CD4-positive, alpha-beta T cell treated with Interferon alpha-2 for 1 hour (primary cell): ENCODE measurements around the gene CIB4.

Experiments
- DNase-seq, 2 donors: peaks; one replicate each; pipeline ENCODE4 v3.0.0-alpha.2; 2020 to 2022

CIB4 gene

DNA sequence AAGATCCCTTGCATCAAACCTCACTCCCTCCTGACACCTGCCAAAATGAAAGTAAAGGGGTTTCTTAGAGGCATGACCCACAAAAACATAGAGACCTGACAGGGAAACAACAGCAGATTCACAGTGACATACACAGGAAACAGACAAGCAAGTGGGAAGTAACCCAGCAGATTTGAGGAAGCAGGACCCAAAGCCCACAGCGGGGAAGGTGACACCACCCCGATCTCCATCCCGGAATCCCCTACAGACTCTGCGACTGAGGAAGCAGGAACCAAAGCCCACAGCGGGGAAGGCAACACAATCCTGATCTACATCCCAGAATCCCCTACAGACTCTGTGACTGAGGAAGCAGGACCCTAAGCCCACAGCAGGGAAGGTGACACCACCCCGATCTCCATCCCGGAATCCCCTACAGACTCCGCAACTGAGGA lies 21.6 kb downstream of the CIB4 start:
- no peak for DNase-seq

DNA sequence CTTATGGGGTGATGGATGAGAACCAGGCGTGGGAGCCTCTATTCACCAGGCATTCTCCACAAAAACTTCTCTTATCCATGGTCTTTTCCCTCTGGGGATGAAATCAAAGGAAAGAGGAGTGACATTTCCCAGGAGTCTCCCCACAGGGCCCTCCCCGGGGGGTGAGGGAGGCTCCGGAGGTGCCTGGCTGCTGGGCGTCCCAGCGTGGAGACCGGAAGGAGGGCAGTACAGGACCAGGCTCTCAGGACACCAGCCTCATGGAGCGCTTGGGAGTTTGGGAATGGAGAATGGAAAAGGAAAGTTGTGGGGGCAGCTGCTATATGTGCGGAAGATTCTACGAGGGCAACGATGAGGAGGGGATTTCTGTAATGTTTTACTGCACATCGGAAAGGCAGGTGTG lies 22.1 kb downstream of the CIB4 start:
- no peak for DNase-seq

DNA sequence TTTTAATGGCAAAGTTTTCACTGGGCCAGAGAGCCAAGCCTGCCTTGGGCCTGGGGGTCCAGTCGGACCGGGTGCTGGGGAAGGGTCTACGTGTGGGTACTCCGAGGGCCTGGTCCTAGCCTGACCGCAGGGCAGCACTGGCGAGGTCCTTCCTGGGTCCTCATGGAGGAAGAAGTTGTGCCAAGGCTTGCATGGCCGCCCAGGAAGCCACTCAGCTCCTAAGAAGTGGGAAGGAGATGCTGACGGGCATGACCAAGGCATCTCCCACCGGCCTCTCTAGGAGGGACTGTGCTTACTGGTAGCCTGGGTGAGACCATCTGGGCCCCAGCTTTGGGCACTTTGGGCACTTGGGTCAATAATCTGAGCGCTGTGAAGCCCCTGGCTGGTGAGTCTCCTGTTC lies 22.6 kb downstream of the CIB4 start:
- no peak for DNase-seq

DNA sequence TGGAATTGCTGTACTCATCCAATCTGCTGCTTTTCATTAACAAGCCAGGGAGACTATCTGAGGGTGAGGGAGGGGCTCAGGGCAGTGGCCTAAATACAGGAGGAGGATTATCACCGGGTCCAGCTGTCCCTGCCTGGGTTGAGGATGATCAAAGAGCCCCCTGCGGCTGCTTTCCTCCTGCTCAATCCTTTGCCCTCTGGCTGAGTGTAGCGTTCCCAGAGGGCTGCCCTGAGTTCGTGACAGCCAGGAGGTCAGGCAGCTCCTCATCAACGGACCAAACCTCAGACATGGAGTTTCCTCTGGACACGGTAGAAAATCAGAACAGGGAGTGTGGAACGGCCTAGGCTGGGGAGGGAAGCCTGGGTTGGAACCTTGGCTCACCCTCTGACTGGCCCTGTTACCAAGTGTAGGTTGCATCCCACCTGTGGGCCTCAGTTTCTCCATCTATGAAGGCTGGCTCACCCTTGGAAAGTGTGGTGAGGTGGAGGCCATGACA lies 23.5 kb downstream of the CIB4 start:
- DNase-seq, result no peak

DNA sequence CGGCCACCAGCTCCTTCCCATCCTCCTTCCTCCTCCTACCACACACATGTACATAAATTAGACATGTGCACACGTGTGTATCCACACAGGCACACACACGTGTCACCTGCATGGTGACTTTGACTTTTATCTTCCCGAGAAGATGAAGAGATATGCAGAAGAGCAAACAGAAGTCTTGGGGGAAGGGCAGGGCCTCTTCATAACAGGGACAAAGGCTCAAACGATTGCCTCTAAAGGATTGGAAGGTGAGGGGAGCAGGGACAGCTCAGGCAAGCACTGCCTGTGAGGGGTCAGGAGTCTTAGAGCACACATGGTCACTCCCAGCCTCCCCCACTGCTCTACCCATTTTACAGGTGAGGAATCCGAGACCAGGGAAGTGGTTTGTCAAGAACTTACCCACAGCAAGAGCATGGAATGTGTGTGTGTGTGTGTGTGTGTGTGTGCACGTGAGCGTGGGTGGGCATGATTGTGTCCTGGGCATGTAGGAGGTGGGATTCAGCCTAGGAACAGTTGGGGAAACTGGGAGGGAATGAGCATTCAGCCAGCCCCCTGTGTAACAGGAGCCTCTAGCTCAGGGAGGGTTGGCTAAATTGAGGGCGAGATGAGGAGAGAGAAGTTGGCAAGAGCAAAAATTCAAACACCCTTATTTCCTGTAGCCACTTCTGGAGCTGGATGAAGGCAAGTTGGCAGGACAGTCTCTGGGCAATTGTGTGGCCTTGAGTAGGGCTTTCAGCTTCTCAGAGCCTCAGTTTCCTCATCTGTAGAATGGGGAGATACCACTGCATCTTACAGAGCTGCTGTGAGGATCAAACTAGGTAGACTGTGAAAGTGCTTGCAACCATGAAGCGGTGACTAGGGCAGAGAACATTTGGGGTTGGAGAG lies 24.2 kb downstream of the CIB4 start:
- no peak for DNase-seq

DNA sequence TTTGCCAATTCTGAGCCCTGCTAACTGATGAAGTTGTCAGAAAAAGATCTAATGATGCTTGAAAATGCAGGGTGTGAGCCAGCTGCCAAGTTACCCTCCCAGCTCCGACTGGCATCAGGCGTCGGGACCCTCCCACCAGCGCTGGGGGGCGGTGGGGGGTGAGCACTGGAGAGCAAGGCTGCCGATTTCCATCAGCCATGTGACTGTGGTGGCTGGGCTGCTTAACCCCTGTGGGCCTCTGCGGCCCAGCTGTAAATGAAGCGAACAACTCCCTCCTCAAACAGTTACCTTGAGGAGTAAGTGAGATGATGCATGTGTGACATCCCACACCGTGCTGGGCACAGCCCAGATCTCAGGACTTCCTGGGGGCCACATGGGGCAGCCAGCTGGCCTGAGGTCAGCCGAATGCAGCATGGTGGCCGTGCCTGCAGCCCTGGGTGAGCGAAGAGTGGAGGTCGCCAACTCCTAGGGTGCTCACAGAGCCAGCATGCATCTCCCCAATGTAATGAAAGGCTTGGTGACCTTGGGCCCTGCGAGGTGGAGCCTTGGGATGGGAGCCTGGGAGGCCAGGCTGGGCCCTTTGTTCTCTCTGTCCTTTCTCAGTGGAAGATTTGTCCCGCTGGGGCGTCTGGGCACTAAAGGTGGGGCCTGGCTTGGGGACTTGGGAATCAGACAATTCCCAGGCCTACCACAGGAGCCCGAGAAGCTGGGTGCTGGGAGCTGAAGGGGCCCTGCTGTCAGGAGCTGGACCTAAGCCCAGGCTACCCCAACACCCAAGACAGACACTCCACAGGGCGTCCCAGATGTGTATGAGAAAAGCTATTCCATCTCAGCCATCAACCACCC lies 25.1 kb downstream of the CIB4 start:
- DNase-seq, result no peak

DNA sequence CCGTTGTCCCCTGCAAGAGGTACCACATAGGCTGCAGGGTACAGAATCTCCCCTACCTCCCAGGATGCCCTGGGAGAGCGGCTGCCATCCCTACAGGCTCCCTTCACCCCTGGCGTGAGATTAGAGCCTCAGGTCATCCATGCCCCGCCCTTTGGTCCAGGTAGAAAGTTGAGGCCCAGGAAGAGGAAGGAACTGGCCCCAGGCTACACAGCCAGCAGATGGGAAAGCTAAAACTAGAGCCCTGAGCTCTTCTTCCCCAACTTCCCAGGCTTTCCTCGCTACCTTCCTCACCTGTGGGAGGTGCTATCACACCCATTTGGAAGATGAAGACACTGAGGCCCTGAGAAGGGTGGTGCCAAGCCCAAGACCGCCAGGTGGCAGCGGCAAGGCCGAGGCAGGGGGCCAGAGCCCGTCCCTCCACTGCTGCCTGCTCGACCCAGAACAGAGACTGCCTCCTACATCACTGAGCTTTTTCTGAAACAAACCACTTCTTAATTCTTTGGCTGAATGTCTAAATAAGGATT lies 25.8 kb downstream of the CIB4 start:
- no peak for DNase-seq

DNA sequence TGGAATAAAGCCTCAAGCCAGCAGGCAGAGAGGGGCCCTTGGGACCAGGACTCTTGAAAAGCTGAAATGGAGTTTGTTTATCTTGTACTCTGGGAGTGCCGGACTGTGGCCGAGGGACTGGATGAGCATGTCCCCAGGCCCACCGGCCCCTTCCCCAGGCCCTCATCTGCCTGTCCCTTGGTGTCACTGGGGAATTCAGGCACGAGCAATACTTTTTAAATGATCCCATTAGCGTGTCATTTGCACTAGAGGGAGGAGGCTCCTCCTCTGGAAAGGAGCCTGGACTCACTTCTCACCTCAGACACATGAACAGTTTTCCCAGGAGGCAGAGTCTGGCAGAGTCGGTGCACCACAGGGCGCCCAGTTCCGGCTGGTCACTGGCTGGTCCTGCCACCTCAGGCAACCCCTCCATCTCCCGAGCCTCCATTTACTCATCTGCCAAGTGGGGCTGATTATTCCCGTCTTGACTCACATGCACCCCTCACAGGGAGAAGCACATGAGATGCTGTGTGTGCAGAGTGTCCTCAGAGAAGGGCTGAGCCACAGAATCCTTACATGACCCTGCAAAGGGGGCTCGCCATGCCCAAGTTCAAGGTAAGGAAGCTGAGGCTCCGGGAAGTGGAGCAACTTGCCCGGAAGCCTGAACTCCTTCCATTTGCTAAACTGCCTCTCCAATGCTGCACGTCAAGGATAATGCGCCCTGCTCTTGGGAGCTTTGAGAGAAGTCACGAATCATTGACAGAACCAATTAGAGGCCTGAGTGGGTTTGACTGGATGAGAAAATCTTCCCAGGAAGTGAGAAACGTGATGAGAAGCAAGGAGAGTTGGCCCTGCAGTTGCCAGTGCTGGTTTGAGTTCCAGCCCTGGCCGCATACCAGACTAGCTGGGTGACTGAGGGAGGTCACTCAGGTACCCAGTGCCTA lies 26.7 kb downstream of the CIB4 start:
- DNase-seq, result no peak

DNA sequence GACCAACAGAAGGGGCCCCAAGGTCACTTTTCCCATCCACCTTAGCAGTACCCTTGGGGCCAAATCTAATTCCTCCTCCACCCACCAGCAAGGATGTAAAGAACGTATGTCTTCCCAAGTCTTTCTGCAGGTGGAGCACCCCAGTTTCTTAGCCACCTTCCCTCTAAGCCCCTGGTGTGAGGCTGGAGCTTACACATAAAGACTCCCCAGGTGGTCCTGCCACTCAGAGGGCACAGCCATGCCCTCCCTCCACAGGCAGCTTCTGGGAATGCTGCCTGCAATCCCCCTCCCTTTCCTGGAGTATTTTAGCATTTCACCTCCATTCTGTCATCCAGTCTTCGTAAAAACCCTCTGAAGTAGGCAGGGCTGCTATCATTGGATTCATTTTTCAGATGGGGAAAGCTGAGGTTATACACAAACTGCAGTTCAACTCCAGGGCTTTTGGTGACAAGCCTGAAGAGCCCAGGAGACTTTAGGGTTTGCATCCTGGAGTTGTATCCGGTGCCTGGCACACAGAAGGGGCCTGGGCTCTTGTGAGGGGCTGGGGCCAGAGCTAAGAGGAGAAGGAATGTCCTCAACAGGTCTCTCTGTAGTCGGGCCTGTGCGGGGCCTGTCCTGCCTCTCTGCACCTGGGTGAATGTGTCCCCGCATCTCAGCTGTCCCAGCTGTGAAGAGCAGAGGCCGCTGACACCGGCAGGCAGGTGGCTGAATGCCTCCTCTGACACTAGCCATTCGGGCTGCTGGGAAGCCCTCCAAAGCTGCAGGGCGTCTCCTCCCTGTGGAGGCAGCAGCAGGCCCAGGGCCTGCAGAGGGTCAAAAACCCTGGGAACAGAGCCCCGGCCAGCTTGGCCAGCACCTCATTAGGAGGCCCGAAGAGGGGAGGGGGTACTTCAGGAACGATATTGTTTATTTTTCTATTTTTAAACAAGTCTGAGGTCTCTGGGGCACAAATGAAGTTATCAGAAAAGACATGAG lies 27.6 kb downstream of the CIB4 start:
- no peak for DNase-seq

DNA sequence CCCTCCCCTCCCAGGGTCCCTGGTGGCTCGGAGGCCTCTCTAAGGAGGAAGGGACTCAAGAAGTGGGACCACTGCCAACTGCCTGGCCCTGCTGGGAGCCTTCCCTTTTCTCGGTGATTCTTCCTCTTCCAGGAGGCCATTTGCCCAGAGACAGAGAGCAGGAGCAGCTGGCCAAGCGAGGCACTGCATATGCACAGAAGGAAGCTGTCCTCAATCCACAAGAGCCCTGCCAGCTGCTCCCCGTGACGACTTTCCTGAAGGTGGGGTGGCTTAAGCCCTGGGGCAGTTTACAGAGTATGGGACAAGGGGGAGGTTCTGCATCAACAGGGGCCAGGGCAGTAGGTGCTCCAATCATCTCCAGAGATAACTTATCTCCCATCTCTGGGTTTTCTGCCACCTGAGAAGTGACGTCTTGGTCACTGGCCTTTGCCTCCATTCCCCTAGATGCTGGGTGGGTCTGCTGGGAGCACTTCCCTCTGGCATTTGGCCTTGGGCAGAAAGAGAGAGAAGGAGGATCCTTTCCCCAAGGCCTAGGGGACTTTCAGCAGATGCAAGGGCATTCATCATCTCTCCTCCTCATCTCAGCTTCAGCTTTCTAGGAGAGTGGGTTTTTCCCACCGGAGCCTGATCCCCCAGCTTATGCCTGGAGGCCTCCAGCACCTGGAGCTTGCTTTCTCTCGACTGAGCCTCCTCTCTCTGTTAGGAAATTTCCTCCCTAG lies 28.5 kb downstream of the CIB4 start:
- no peak for DNase-seq

DNA sequence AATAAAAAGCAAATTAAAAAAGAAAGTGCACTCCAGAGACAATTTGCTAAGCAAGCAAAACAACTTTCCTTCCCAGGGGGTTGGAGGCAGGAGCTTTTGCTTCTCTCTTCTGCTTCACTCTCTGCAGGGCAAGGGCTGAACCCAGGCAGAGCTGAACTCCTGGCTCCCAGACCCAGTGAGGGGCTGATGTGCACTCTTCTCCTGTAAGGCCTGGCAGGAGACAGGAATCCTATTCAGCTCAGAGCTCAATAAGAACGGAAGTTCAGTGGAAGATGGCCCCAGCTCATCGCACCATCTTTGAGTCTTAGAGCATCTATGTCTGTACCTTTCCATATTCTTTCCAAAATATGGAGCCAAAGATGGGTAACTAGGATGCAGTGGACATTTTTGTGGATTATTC lies 29.1 kb downstream of the CIB4 start:
- DNase-seq, result no peak

DNA sequence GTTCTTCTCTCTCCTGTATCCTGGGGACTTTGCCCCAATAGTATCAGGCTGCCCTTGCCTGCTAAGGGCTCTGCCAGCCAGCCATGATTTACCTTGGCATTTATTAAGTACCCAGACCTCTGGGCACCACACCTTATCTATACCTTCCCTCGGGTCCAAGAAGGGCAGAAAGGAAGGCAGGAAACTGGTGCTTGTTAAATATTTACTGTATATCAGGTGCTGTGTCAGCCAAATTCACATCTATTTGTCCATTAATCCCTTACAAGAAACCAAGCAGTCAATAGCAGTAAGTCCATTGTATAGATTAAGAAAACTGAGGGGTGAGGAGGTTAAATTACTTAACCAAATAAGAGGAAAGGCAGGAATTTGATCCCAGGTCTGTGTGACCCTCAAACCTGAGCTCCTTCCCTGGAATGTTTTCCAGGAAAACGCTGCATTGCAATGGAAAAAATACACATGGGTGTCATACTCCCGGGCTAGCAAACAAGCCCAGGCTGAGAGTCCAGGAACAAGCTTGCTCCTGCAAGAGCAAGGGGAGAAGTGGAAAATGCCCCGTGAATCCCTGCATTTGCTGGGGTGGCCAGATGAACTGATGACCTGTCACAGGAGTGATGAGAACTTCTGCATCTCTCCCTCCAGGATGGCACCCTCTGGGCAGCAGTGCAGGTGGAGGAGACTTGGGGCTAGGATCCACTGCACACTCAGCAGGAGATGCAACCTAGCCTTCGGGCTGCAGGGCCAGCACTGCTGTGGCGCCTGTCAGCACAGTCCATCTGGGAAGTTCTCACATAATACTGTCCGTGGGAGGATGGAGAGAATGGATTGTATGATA lies 30.4 kb downstream of the CIB4 start:
- no peak for DNase-seq

DNA sequence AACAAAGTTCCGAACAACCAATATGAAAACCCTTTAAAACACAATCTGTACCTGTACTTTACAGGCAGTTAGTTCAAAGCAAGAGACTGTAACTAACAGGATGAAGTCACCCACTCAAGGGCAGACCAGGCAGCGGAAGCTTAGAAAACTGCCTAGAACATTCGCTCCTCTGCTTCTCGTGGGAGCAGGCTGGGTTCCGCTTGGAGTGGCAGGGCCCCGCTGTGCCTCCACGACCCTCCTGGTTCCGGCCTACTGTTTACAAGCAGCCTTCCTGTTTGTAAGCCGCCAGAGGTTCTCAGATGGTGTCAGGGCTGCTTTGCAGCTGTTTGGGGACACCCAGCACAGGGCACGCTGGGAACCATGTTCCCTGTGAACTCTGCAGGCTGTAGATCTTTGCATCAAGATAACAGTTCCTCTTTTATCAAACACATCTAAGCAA lies 31.3 kb downstream of the CIB4 start:
- no peak for DNase-seq

DNA sequence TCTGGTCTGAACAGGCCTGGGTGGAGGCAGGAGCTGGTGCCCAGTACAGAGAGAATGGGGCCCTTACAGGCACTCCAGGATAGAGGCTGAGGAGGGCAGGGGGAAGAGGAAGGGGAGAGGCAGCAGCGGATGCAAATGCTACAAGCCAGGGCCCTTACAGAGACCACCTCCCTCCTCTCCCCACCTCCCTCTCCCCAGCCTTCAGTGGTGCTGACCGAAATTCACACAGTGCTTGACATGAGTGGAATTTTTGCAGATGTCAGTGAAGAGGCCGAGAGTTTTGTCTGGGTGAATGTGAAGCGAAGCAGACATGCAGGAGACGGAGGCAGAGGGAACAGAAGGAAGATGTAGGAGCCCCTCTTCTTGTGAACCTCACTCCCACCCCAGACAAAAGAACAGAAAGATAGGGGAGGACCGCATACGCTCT lies 31.9 kb downstream of the CIB4 start:
- DNase-seq, result no peak

DNA sequence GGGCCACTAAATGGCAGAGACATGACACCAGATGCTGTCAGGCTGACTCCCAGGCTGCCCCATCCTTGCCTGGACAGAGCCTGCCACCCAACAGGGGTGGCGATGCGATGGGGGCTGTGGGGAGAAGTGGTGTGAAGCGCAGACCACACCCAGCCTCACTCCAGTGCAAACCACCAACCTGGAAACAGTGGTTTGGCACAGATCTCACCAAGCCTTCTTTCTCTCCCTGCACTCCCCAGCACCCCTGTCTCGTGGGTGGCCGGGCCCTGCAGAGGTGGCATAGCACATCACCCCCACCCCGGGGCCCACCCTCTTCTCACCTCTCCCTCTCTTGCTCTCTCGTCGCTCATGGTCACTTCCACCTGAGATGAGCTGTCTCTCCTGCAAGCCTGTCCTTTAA lies 32.6 kb downstream of the CIB4 start:
- DNase-seq, result no peak

DNA sequence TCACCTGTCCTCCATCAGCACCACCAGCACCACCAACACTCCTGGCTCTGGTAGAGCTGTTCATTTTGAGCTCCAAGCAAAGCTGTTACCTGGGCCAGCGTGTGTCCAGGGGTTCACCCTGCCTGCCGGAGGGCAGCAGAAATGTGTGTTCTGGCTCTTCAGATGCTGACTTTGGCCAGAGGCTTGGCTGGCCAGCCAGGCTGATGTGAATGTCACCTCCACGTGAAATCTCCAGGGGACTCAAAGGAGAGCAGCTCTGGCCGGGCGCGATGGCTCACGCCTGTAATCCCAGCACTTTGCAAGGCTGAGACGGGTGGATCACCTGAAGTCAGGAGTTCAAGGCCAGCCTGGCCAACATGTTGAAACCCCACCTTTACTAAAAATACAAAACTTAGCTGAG lies 33.5 kb downstream of the CIB4 start:
- no peak for DNase-seq

DNA sequence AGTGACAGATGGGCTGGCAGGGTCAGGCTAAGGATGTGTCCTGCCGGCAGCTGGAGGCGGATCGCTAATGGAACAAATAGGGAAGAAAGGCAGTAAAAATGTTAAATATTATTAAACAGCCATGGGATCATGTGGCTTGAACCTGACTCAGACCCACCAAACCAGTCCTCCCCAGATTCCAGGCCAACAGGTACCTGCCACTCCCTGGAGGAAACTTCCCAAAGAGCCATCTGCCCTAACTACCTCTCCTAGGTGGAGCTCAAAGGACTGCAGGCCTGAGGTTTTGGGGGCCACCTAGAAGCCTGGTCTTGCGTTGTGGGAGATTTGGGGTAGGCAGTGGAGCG lies 34.3 kb downstream of the CIB4 start:
- no peak for DNase-seq

DNA sequence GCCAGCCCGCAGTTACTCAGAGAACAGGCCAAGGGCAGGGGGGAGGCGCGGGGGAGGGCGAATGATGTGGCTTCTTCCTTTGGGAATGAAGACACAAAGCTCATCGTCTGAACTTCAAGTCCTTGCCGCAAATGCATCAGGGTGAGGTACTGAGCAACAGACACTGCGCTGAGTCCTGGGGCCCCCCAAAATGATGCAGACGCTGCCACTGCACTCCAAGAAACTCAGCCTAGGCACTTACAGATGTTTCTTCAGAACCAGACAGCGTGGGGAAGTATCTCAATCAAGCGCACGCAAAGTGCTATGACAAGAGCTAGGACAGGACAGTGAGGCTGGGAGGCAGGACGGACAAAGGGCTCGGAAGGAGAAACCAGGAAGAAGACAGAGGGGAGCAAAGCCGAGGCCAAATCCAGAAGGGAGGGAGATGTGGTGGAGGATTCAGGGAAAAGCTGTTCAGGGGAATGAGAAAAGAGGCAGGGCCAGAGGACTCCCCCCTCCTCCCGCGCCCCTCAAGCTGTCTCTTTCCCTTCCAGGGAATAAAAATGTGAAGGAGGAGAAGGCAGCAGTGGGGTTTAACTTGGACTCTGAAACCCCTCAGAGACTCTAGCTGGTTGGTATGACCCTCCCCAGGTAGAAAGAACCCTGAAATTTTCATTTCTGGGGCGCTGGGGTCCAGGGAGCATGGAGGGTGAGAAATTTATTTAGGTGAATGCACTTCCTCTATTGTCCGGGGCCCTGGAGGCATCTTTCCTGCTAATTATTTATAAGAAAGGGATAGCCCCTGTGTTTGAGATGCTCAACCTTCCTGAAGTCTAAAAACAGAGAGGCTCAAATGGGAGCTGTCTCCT lies 34.9 kb downstream of the CIB4 start:
- DNase-seq, result no peak
